GM19025 (cell line): ENCODE data around the gene KRT20.
"Not testable (repeated sequence)": the region's sequence is repeated elsewhere in the genome, so short reads cannot be mapped to it uniquely, and the experiment has no call there.

Experiments used
- ATAC-seq: cut with Tn5 transposase; IDR thresholded peaks from one replicate; pipeline ENCODE4 v1.9.1; 2021; ENCODE audit warnings: mild to moderate bottlenecking, low read depth, moderate library complexity; ENCODE audit not compliant: unreplicated experiment

KRT20 gene

GRCh38 chr17:40901981-40902474 is 17.0 kb upstream of the KRT20 start:
- ATAC-seq = no peak

GRCh38 chr17:40900809-40901356 is 15.8 kb upstream of the KRT20 start:
- no peak for ATAC-seq

GRCh38 chr17:40896916-40897455 is 11.9 kb upstream of the KRT20 start:
- ATAC-seq = no peak

GRCh38 chr17:40895106-40895730 is 10.2 kb upstream of the KRT20 start:
- ATAC-seq = no peak

GRCh38 chr17:40888196-40888720 is 3.2 kb upstream of the KRT20 start:
- no peak for ATAC-seq

- no peak for ATAC-seq
These were observed 1.0 kb upstream of the KRT20 start for GRCh38 chr17:40886090-40886489.

GRCh38 chr17:40883626-40884334 is 1.3 kb downstream of the KRT20 start:
- ATAC-seq = no peak

- no peak for ATAC-seq
These were observed 2.0 kb downstream of the KRT20 start for GRCh38 chr17:40883031-40883430.

GRCh38 chr17:40879026-40879425 is 6.0 kb downstream of the KRT20 start:
- no peak for ATAC-seq

GRCh38 chr17:40878044-40878443 is 7.0 kb downstream of the KRT20 start:
- no peak for ATAC-seq

- ATAC-seq = no peak
These were observed 11.2 kb downstream of the KRT20 start for GRCh38 chr17:40873801-40874200.

GRCh38 chr17:40873255-40873654 is 11.8 kb downstream of the KRT20 start:
- ATAC-seq = no peak

GRCh38 chr17:40872416-40872815 is 12.6 kb downstream of the KRT20 start:
- ATAC-seq = no peak

- no peak for ATAC-seq
These were observed 13.7 kb downstream of the KRT20 start for GRCh38 chr17:40871316-40871715.

GRCh38 chr17:40870136-40870535 is 14.9 kb downstream of the KRT20 start:
- ATAC-seq = no peak

- ATAC-seq = no peak
These were observed 18.2 kb downstream of the KRT20 start, which contains the start of gene KRT12 for GRCh38 chr17:40866838-40867237. TSS of gene KRT12 (minus strand) at chr17:40867223. CDS start at chr17:40867186, 37 bp downstream.

GRCh38 chr17:40864661-40865390 is 20.2 kb downstream of the KRT20 start:
- ATAC-seq = no peak

GRCh38 chr17:40862985-40863733 is 21.9 kb downstream of the KRT20 start:
- ATAC-seq = no peak

- ATAC-seq = no peak
These were observed 25.5 kb downstream of the KRT20 start for GRCh38 chr17:40859536-40859935.

- not testable (repeated sequence) for ATAC-seq
These were observed 26.4 kb downstream of the KRT20 start for GRCh38 chr17:40858667-40859066.
